ENCODE data around the gene MAP4K1.
"Not testable (repeated sequence)": the region's sequence is repeated elsewhere in the genome, so short reads cannot be mapped to it uniquely, and the experiment has no call there.

The MAP4K1 gene

DNA sequence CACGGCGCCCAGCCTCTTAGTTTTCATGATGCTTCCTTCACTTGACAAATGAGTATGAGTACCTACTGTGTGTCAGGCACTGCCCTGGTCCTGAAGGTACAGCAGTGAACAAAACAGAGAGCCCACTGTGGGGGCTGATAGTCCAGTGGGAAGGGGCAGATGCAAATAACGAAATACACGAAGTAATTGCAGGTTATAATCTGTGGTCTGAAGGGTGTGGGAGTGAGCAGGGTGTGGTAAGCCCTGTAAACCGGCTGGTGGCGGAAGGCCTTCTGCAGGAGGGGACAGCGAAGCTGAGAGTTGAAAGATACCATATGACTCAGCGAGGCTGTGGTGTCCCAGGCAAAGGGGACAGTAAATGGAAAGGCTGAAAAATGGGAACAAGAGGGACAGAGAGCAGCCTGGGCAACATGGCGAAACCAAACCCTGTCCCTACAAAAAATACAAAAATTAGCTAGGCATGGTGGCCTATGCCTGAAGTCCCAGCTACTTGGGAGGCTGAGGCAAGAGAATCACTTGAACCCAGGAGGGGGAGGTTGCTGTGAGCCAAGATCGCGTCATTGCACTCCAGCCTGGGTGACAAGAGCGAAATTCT lies 60.5 kb downstream of the MAP4K1 start:
- Histone ChIP-seq H3K36me3 (ENCODE audit: control insufficient read depth, insufficient read depth, low read length) (no peaks in the 10 kb centered on the region), H3K4me3 (ENCODE audit: low read length) (no peak overlapping the region), H3K27me3 (ENCODE audit: control insufficient read depth, insufficient read depth, low read length) (no peaks in the 10 kb centered on the region), H3K4me1 (ENCODE audit: control insufficient read depth, insufficient read depth, low read length) (no peaks in the 10 kb centered on the region), H3K9me3 (ENCODE audit: control insufficient read depth, insufficient read depth, low read length) (no peaks in the 10 kb centered on the region), H3K27ac (ENCODE audit: low read length) (no peak overlapping the region)
- no peak for DNase-seq (ENCODE audit: low read depth, low spot score)
- WGBS (ENCODE audit: insufficient coverage, insufficient read length), result no CpG with 5 or more reads among the region's 12 CpGs

DNA sequence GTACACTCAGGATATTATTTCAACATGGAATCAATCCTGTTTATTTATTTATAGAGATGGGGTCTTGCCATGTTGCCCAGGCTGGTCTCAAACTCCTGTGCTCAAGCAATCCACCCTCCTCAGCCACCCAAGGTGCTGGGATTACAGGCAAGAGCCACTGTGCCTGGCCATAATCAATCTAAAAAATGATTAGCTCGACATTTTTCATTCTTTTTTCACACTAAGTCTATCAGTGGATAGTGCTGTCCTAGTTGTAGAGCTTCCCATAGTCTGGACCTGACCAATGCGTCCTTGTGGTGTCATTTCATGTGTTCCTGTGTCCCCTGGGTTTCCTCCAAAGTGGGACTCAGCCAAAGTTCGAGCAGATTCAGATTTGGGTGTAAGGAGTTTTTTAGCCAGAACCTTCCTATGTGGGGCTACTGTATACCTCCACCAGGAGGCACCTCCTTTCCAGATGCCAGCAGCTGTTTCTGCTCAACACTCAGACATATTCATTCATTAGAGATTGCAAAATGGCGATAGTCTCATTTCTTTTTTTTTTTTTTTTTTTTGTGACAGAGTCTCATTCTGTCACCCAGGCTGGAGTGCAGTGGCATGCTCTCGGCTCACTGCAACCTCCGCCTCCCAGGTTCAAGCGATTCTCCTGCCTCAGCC lies 61.1 kb downstream of the MAP4K1 start:
- Histone ChIP-seq H3K27me3 (ENCODE audit: control insufficient read depth, insufficient read depth, low read length) (no peaks in the 10 kb centered on the region), H3K27ac (ENCODE audit: low read length) (no peak overlapping the region), H3K4me1 (ENCODE audit: control insufficient read depth, insufficient read depth, low read length) (no peaks in the 10 kb centered on the region), H3K9me3 (ENCODE audit: control insufficient read depth, insufficient read depth, low read length) (no peaks in the 10 kb centered on the region), H3K4me3 (ENCODE audit: low read length) (no peak overlapping the region), H3K36me3 (ENCODE audit: control insufficient read depth, insufficient read depth, low read length) (no peaks in the 10 kb centered on the region)
- DNase-seq (ENCODE audit: low read depth, low spot score), result no peak
- WGBS (ENCODE audit: insufficient coverage, insufficient read length), result no CpG with 5 or more reads among the region's 7 CpGs

GRCh38 chr19:38555200-38555599 lies 62.6 kb downstream of the MAP4K1 start:
- Histone ChIP-seq H3K36me3 (ENCODE audit: control insufficient read depth, insufficient read depth, low read length) (peaks cover 4% of the 10 kb centered on the region; the same call in 1 of the 2 replicates), H3K27ac (ENCODE audit: low read length) (no peak overlapping the region), H3K4me3 (ENCODE audit: low read length) (no peak overlapping the region), H3K4me1 (ENCODE audit: control insufficient read depth, insufficient read depth, low read length) (no peaks in the 10 kb centered on the region), H3K27me3 (ENCODE audit: control insufficient read depth, insufficient read depth, low read length) (no peaks in the 10 kb centered on the region), H3K9me3 (ENCODE audit: control insufficient read depth, insufficient read depth, low read length) (no peaks in the 10 kb centered on the region)
- DNase-seq (ENCODE audit: low read depth, low spot score), result no peak
- WGBS (ENCODE audit: insufficient coverage, insufficient read length), result no CpG with 5 or more reads among the region's 8 CpGs

GRCh38 chr19:38554676-38555141 lies 63.0 kb downstream of the MAP4K1 start:
- Histone ChIP-seq H3K27ac (ENCODE audit: low read length) (no peak overlapping the region), H3K27me3 (ENCODE audit: control insufficient read depth, insufficient read depth, low read length) (no peaks in the 10 kb centered on the region), H3K36me3 (ENCODE audit: control insufficient read depth, insufficient read depth, low read length) (peaks cover 4% of the 10 kb centered on the region; the same call in 1 of the 2 replicates), H3K4me1 (ENCODE audit: control insufficient read depth, insufficient read depth, low read length) (no peaks in the 10 kb centered on the region), H3K4me3 (ENCODE audit: low read length) (no peak overlapping the region), H3K9me3 (ENCODE audit: control insufficient read depth, insufficient read depth, low read length) (no peaks in the 10 kb centered on the region)
- WGBS (ENCODE audit: insufficient coverage, insufficient read length), result no CpG with 5 or more reads among the region's 3 CpGs
- DNase-seq (ENCODE audit: low read depth, low spot score), result no peak

DNA sequence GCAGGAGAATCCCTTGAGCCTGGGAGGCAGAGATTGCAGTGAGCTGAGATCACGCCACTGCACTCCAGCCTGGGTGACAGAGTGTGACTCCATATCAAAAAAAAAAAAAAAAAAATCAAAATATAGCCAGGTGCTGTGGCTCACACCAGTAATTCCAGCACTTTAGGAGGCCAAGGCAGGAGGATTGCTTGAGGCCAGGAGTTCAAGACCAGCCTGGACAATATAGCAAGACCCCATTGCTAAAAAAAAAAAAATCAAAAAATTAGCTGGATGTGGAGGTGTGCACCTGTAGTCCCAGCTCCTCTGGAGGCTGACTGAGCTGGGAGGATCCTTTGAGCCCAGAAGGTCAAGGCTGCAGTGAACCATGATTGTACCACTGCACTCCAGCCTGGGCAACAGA lies 64.5 kb downstream of the MAP4K1 start:
- not testable (repeated sequence) for H3K27ac ChIP-seq (ENCODE audit: low read length); H3K4me3 ChIP-seq (ENCODE audit: low read length); H3K36me3 ChIP-seq (ENCODE audit: control insufficient read depth, insufficient read depth, low read length); H3K9me3 ChIP-seq (ENCODE audit: control insufficient read depth, insufficient read depth, low read length); H3K4me1 ChIP-seq (ENCODE audit: control insufficient read depth, insufficient read depth, low read length); H3K27me3 ChIP-seq (ENCODE audit: control insufficient read depth, insufficient read depth, low read length); DNase-seq (ENCODE audit: low read depth, low spot score)
- WGBS (ENCODE audit: insufficient coverage, insufficient read length), result no CpG with 5 or more reads among the region's 1 CpG

DNA sequence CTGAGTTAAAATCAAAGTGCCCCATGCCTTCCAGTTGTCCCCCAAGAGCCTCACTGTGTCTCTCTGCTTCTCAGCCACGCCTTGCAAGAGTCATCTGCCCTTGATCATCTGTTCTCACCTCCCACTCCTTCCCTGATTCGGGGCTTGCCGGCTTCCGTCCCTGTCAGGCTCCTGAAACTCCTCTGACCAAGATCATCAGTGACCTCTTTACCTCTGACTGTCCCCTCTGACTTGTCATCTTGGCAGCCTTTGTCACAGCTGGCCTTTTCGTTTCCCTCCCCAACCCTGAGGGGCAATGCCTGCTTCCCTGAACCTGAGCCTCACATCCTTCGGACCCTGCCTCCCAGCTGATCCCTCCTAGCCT lies 66.3 kb downstream of the MAP4K1 start:
- H3K4me3 ChIP-seq (ENCODE audit: low read length), result no peak overlapping the region
- no peaks in the 10 kb centered on the region for H3K9me3 ChIP-seq (ENCODE audit: control insufficient read depth, insufficient read depth, low read length)
- no peak overlapping the region for H3K27ac ChIP-seq (ENCODE audit: low read length)
- peaks cover 4% of the 10 kb centered on the region; the same call in 1 of the 2 replicates for H3K36me3 ChIP-seq (ENCODE audit: control insufficient read depth, insufficient read depth, low read length)
- no peaks in the 10 kb centered on the region for H3K27me3 ChIP-seq (ENCODE audit: control insufficient read depth, insufficient read depth, low read length)
- WGBS (ENCODE audit: insufficient coverage, insufficient read length), result no CpG with 5 or more reads among the region's 6 CpGs
- H3K4me1 ChIP-seq (ENCODE audit: control insufficient read depth, insufficient read depth, low read length), result no peaks in the 10 kb centered on the region; the same call in 1 of the 2 replicates
- DNase-seq (ENCODE audit: low read depth, low spot score), result no peak

- peaks cover 4% of the 10 kb centered on the region; the same call in 1 of the 2 replicates for H3K36me3 ChIP-seq (ENCODE audit: control insufficient read depth, insufficient read depth, low read length)
- H3K9me3 ChIP-seq (ENCODE audit: control insufficient read depth, insufficient read depth, low read length), result no peaks in the 10 kb centered on the region
- H3K27me3 ChIP-seq (ENCODE audit: control insufficient read depth, insufficient read depth, low read length), result no peaks in the 10 kb centered on the region
- H3K4me3 ChIP-seq (ENCODE audit: low read length), result no peak overlapping the region
- no peak for DNase-seq (ENCODE audit: low read depth, low spot score)
- no peaks in the 10 kb centered on the region; the same call in 1 of the 2 replicates for H3K4me1 ChIP-seq (ENCODE audit: control insufficient read depth, insufficient read depth, low read length)
- WGBS (ENCODE audit: insufficient coverage, insufficient read length), result no CpG with 5 or more reads among the region's 3 CpGs
- H3K27ac ChIP-seq (ENCODE audit: low read length), result no peak overlapping the region
Observed at GRCh38 chr19:38550376-38550775, 67.4 kb downstream of the MAP4K1 start.

- DNase-seq (ENCODE audit: low read depth, low spot score), result no peak
- no peaks in the 10 kb centered on the region; the same call in 1 of the 2 replicates for H3K4me1 ChIP-seq (ENCODE audit: control insufficient read depth, insufficient read depth, low read length)
- no peak overlapping the region for H3K4me3 ChIP-seq (ENCODE audit: low read length)
- H3K9me3 ChIP-seq (ENCODE audit: control insufficient read depth, insufficient read depth, low read length), result no peaks in the 10 kb centered on the region
- peaks cover 4% of the 10 kb centered on the region; the same call in 1 of the 2 replicates for H3K36me3 ChIP-seq (ENCODE audit: control insufficient read depth, insufficient read depth, low read length)
- H3K27me3 ChIP-seq (ENCODE audit: control insufficient read depth, insufficient read depth, low read length), result no peaks in the 10 kb centered on the region
- no CpG with 5 or more reads among the region's 4 CpGs for WGBS (ENCODE audit: insufficient coverage, insufficient read length)
- no peak overlapping the region for H3K27ac ChIP-seq (ENCODE audit: low read length)
Observed at GRCh38 chr19:38549942-38550341, 67.8 kb downstream of the MAP4K1 start.

DNA sequence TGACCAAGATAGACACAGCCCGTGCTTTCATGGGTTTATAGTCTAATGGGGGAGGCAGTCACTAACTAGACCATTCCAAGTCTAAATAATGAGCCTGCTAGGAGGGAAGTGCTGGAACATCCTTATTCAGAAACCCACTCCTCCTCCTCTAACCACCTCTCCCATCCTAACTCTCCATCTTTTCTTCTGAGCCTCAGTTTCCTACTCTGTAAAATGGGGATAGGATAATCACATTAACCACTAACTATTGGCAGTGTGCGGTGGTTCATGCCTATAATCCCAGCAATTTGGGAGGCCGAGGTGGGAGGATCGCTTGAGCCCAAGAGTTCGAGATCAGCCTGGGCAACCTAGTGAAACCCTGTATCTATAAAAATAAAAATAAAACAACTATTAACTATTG lies 68.7 kb downstream of the MAP4K1 start:
- Histone ChIP-seq H3K4me3 (ENCODE audit: low read length) (no peak overlapping the region), H3K27ac (ENCODE audit: low read length) (no peak overlapping the region), H3K4me1 (ENCODE audit: control insufficient read depth, insufficient read depth, low read length) (no peaks in the 10 kb centered on the region; the same call in 1 of the 2 replicates), H3K27me3 (ENCODE audit: control insufficient read depth, insufficient read depth, low read length) (no peaks in the 10 kb centered on the region), H3K36me3 (ENCODE audit: control insufficient read depth, insufficient read depth, low read length) (peaks cover 4% of the 10 kb centered on the region; the same call in 1 of the 2 replicates), H3K9me3 (ENCODE audit: control insufficient read depth, insufficient read depth, low read length) (no peaks in the 10 kb centered on the region)
- WGBS (ENCODE audit: insufficient coverage, insufficient read length), result no CpG with 5 or more reads among the region's 5 CpGs
- no peak for DNase-seq (ENCODE audit: low read depth, low spot score)

GRCh38 chr19:38547421-38547820 lies 70.3 kb downstream of the MAP4K1 start:
- no peaks in the 10 kb centered on the region for H3K9me3 ChIP-seq (ENCODE audit: control insufficient read depth, insufficient read depth, low read length)
- H3K27ac ChIP-seq (ENCODE audit: low read length), result no peak overlapping the region
- peaks cover 4% of the 10 kb centered on the region; the same call in 1 of the 2 replicates for H3K36me3 ChIP-seq (ENCODE audit: control insufficient read depth, insufficient read depth, low read length)
- DNase-seq (ENCODE audit: low read depth, low spot score), result no peak
- no peaks in the 10 kb centered on the region for H3K27me3 ChIP-seq (ENCODE audit: control insufficient read depth, insufficient read depth, low read length)
- H3K4me1 ChIP-seq (ENCODE audit: control insufficient read depth, insufficient read depth, low read length), result no peaks in the 10 kb centered on the region; the same call in 1 of the 2 replicates
- WGBS (ENCODE audit: insufficient coverage, insufficient read length), result no CpG with 5 or more reads among the region's 5 CpGs
- H3K4me3 ChIP-seq (ENCODE audit: low read length), result no peak overlapping the region

All from iPS DF 6.9 (cell line).